HepG2 (cell line): Measurements from ENCODE around the gene RAD18.

Experiments used
- MLX ChIP-seq: IDR thresholded peaks from 2 replicates; pipeline ENCODE4 v1.6.1; 2016
- RELA ChIP-seq: sonication (generic); formaldehyde crosslinking; IDR thresholded peaks from 2 replicates; pipeline ENCODE4 v1.4.0; 2020; ENCODE audit warnings: missing genetic modification reagents
- SUZ12 ChIP-seq: fragments of 150-350 bp; IDR thresholded peaks from 2 replicates; pipeline ENCODE4 v1.6.1; 2014; ENCODE audit warnings: low read depth, low read length
- ZNF431 ChIP-seq: sonication (generic); formaldehyde crosslinking; IDR thresholded peaks from 2 replicates; pipeline ENCODE4 v1.9.0; 2022; ENCODE audit warnings: missing genetic modification reagents, low read depth, mild to moderate bottlenecking, borderline replicate concordance

GRCh38 chr3:8976540-8977182 is 13.4 kb upstream of the RAD18 start:
- TF ChIP-seq SUZ12: no peak
- TF ChIP-seq RELA: no peak
- TF ChIP-seq MLX (CRISPR knock-in tag): no peak
- no peak for TF ChIP-seq ZNF431 (CRISPR knock-in tag)
